HT1080 (cell line): ENCODE measurements around the gene COQ4. TPM values are rescaled to one million over a fixed set of nuclear protein-coding genes. Genes with fewer than 3 reads are reported as not detected.

Experiments
- DNase-seq: peaks from one replicate; pipeline ENCODE4 v3.0.0-alpha.2; 2015; ENCODE audit warnings: low read depth
- total RNA-seq: library from RNA; depleted of rRNA; stranded (reverse); fragments of >200 nt; shearing (Covaris generic); gene quantifications from 2 replicates; pipeline ENCODE4 v1.2.3, GENCODE V29; 2014; rRNA removed

COQ4 gene
- total RNA-seq, 1 experiment from 2014 or later: 77.9 TPM

DNA sequence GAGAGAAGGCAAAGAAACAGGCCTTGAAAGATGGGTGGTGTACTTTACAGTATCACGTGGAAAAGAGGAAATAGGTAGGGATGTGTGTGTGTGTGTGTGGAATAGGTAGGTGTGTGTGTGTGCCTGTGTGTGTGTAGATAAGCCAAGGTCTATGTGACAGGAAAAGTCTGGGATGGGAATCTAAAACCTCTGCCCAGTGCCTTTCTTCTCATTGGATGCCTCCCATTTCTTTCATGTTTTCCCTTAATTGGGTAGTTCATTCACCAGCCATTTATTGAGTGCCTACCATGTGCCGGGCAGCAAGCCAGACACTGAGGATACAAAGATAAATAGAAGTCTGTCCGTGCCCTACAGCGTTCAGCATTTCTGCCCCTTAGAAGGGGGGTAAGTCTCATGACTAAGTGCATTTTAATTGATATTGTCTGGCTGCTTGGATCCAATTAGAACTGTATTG lies 49.6 kb downstream of the COQ4 start:
- DNase-seq: peak; percentile 50

DNA sequence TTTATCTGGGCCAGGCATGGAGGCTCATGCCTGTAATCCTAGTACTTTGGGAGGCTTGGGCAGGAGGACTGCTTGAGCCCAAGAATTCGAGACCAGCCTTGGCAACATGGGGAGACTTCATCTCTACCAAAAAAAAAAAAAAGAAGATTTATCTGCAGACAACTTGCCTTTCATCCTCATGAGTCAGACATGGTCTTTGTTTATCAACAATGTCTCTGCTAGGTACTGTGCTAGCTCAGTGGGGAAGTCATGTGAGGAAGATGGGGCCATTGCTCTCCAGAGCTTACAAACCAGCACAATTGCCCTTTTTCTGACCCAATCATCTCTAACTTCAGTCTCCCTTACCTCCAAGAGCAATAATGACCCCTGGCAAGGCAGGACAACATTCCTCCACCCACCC lies 50.1 kb downstream of the COQ4 start:
- DNase-seq: no peak

DNA sequence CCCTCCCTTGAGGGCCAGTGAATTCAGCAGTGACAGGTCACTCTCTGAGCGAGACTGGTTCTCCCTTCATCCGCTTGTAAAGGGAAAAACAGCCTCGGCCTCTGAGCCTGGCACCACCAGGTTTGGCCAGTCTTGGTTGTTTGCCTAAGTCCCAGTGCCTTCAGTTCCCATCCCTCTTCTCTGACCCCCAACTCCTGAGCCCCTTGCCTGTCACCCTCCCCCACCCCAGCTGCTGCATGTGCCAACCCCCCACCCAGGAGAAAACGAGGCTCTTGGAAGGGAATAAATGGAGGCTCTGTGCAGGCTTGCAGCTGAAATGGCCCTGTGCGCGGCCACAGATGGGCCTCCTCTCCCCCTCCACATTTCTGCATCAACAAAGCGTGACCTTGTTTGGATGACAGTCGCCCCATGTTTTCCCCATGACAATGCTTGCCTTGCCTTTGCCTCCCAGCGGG lies 51.6 kb downstream of the COQ4 start:
- no peak for DNase-seq

DNA sequence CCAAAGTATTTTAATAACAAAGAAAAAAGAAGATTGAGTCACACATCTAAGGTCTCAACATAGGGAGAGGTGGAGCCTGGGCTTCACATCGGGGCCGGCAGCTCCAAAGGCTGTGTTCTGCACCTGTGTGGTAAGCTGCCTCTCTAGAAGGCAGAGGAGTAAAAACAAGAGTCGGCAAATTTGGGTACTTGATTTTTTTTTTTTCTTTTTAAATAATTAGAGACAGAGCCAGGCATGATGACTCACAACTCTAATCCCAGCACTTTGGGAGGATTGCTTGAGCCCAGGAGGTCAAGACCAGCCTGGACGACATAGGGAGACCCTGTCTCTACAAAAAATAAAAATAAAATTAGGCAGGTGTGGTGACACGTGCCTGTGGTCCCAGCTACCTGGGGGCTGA lies 53.2 kb downstream of the COQ4 start:
- DNase-seq: no peak

DNA sequence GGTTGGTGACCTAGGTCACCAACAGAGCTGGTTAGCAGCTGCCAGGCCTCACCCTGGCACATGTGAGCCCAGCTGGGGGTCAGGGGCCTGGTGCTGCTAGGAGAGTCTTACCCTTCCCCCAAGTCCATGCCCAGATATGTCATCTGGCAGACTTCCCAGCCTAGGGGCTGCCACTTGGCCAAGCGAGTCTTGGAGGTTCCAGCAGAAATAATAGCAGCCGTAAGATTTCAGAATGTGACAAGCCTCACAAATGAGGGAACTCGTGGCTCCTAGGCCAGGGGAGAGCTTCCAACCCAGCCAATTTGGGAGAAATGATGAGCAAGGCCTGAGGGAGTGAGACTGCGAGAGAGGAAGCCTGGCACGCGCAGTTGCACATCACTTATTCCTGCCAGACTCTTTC lies 59.6 kb downstream of the COQ4 start:
- no peak for DNase-seq

DNA sequence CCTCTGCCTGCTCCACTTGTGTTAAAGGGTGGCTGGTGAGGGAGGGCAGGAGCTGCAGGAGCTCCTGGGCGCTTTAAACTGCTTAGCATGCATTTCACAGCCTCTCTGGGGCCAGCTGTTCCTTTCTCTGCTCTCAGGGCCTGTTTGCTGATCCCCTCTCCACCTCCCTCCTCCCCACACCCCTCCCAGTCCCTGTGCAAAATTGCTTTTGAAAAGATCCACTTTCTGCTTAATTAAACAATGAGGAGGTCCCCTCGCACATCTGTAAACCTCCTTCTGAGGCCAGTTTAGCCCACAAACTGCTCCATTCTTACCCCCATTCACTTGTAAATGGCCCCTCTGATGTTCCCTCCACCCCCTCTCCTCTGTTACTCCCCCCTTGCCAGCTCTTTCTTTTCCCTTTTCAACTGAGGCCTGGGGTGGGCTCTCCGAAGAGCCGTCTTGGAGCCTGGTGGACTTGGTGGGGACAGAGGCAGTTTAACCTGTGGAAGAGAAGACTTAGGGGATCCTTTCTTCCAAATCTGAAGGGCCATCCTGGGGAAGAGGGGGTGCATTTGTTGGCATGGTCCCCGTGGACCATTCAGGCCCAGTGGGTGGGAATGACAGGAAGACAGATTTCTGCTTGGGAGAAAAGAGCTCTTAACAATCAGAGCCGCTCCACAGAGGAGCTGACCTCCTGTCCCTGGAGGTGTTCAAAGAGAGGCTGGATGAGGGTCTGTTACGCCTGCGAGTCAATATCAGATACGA lies 60.5 kb downstream of the COQ4 start:
- no peak for DNase-seq

Other genes starting within 250 kb of the COQ4 start
- gene PTGES2, start 195.1 kb upstream of the COQ4 start, total RNA-seq: 182 and 203 TPM in 2 replicates
- gene LCN2, start 173.4 kb upstream of the COQ4 start, total RNA-seq: not detected in 2 replicates
- gene BBLN, start 162.6 kb upstream of the COQ4 start, total RNA-seq: 79.8 and 119 TPM in 2 replicates
- gene CIZ1, start 131.3 kb upstream of the COQ4 start, total RNA-seq: 54.7 and 82.9 TPM in 2 replicates
- 12.9 and 18.9 TPM in 2 replicates for gene DNM1, start 119.5 kb upstream of the COQ4 start, total RNA-seq
- 38.3 and 40.7 TPM in 2 replicates for gene GOLGA2, start 46.8 kb upstream of the COQ4 start, total RNA-seq
- 51.9 and 52.7 TPM in 2 replicates for gene SWI5, start 46.6 kb upstream of the COQ4 start, total RNA-seq
- gene TRUB2, start 392 bp upstream of the COQ4 start, total RNA-seq: 86.2 and 88.7 TPM in 2 replicates
- 65.8 and 68.4 TPM in 2 replicates for gene SLC27A4, start 17.7 kb downstream of the COQ4 start, total RNA-seq
- gene URM1, start 48.5 kb downstream of the COQ4 start, total RNA-seq: 110 and 136 TPM in 2 replicates
- gene CERCAM, start 98.0 kb downstream of the COQ4 start, total RNA-seq: 60.9 and 65.5 TPM in 2 replicates
- gene ODF2, start 133.2 kb downstream of the COQ4 start, total RNA-seq: 37.1 and 39.8 TPM in 2 replicates
- 39.0 and 45.0 TPM in 2 replicates for gene GLE1, start 181.9 kb downstream of the COQ4 start, total RNA-seq
- gene SPTAN1, start 229.7 kb downstream of the COQ4 start, total RNA-seq: 177 and 204 TPM in 2 replicates